Activated CD4-positive, CD25-positive, alpha-beta regulatory T cell treated with anti-CD3 and anti-CD28 coated beads, Interleukin-2, amount 50 U/mL, for 72 hours (primary cell): ENCODE data around the gene ARSH.
"Not testable (repeated sequence)": the region's sequence is repeated elsewhere in the genome, so short reads cannot be mapped to it uniquely, and the experiment has no call there.

ENCODE experiments used
- DNase-seq: peaks from one replicate; pipeline ENCODE4 v3.0.0; 2021

ARSH gene

DNA sequence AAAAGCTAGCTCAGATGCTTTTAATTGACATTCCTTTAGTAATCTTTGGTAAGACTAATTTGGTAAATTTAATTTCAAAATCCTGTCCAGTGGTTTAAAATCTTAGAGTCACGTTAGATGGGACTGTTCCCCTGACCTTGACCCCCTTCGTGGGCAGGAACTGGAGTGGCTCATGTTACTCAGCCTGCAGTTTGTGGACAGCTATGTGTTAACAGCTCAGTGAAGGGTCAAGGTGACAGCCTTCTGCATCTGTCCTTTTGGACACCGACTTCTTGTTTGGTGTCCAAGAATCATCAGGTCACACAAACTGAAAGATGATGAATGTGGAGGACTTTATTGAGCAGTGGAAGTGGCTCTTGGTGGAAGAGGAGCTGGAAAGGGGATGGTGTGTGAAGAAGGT lies 37.9 kb downstream of the ARSH start:
- DNase-seq: no peak

DNA sequence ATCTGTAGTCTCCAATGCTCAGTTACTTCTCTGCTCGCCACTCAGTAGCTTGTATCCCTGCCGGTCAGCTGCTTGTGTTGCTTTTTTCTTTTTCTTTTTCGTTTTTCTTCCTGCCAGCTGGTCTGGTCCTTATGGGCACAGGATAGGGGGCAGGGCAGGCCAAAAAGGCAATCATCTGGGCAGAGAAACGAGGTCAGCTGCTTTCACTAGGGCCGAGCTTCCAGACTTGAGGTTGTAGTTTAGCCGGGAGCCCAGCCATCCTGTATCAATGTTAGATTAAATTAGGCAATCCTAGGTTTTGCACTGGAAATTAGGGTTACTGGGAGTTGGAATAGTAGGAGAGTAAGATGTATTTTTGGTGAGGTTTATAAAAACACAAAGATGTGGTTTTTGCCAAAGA lies 38.3 kb downstream of the ARSH start:
- DNase-seq: no peak

DNA sequence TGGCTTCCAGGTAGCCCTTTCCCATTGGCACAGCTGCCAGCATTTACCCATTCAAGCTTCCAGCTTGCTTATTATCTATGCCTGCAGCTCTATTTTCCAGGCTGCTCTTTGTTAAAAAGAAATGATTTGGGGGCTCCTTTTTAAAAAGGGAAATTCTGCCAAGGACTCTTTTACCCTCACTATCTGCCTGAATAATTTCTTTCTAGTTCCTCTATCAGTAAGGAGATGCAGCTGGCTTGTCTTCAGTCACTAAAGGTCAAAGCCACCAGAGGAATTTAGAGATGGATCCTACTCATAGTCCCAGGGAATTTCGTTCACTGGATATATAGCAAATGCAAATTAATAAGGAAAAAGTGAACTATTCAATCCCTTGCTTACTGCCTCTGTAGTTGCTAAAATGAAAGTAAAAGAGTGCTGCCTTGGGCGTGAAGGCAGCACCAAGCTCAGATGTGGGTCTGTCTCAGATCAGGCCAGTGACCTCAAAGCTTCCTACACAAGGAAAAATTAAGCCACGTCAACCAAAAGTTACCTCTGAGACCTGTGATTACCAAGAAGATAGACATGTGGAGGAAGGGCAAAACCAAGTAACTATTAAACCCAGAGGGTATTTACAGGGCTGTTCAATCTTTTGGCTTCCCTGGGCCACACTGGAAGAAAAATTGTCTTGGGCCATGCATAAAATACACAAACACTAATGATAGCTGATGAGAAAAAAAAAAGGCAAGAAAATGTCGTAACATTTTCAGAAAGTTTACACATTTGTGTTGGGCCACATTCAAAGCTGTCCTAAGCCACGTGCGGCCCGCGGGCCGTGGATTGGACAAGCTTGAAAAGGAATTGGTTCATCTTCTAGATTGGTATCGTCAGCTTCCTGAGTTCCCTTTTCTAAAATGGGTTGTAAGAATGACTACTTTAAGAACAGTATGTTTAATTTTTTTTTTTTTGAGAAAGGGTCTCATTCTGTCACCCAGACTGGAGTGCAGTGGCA lies 40.2 kb downstream of the ARSH start:
- DNase-seq: no peak

DNA sequence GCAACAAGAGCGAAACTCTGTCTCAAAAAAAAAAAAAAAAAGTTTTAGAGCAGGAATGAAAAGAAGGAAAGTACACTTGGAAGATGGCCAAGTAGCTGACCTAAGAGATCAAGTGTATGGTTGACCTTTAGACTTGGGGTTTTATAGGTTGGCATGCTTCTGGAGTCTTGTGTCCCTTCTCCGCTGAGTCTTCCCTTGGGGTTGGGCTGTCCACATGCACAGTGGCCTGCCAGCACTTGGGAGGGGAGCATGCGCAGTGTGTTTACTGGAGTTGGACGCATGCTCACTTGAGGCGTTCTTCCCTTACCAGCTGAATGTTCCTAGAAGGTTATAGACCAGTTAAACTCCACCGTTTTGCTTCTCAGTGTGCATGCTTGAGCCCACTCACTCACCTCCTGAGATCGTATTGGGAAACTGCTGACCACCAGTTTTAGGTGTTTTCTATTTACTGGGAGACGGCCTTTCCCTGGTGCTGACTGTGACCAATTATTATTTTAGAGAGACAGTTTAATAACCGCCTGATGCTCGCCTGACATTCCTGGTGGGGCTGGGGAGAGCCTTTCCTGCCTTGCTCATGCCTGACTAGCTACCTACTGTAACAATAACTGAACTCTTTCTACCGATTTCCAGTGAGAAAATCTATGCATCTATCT lies 44.3 kb downstream of the ARSH start:
- DNase-seq: not testable (repeated sequence)

DNA sequence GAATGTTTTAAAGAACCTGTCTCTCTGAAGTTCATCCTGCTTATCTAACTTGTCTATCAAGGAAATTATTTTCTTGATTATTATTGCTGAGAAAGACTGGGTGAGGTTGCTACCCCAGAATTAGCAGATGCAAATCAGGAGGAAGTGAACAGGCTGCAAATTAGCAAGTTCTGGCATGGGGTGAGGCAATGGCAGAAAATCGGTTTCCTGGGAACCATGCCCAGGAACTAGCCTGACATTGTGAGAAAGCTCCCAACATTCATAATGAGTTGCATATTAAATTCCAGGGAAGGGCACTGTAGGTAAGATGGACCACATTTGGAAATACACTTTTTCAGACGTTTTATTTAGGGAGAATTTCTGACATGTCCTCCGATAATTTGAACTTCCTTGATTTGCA lies 46.5 kb downstream of the ARSH start:
- DNase-seq: no peak

DNA sequence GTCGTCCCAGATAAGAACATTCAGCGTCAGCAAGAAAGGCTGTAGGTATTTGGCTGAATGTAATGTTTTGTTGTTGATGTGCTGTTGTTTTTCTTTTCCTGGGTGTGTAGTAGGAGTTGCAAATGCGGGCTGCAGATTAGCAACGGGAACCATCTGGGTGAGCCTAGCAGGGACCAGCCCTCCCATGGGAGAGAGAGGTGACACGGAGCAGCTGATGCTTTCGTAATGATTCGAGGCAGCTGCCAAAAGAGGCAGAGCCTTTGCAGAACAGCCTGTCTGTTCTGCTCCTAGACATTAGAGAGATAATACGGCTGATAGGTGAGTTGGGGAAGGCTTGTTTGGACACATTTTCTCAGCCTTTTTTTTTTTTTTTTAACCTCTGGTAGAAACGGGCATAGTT lies 60.2 kb downstream of the ARSH start:
- DNase-seq: no peak

DNA sequence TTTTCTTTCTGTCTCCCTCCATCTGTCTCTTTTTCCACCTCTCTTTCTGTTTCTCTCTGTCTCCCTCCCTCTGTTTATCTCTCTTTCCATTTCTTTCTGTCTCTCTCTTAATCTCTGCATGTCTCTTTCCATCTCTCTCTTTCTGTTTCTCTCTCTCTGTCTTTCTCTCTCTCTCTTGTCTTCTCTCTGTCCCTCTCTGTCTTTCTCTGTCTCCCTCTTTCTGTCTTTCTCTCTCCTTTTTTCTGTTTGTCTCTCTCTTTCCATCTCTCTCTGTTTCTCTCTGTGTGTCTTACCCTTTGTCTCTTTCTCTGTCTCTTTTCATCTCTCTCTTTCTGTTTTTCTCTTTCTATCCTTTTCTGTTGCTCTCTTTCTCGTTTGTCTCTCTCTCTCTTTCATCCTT lies 69.6 kb downstream of the ARSH start:
- no peak for DNase-seq

DNA sequence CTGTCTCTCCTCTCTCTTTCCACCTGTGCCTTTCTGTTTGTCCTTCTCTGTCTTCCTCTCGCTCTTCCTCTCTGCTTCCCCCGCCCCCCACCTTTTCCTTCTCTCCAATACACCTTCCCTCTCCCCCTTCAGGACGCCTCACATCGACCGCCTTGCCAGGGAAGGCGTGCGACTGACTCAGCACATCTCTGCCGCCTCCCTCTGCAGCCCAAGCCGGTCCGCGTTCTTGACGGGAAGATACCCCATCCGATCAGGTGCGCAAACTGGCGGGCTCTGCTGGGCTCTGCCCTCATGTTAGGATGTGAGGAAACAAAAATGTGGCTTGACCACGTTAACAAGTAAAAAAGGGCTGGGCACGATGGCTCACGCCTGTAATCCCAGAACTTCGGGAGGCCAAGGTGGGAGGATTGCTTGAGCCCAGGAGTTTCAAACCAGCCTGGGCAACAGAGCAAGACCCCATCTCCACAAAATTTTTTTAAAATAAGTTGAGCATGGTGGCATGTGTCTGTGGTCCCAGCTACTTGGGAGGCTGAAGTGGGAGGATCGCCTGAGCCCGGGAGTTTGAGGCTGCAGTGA lies 70.2 kb downstream of the ARSH start:
- no peak for DNase-seq
